Panc1 (cell line): ENCODE measurements around the gene NOS1.

Experiments
- TF ChIP-seq, protein P1 (sequence below), 2 experiments: IDR thresholded peaks; 2 replicates each; pipeline ENCODE4 v1.6.1; 2011 to 2012; ENCODE audit warnings: low read depth in 2 of 2, control low read depth in 1 of 2, low read length in 1 of 2, mild to moderate bottlenecking in 1 of 2, moderate library complexity in 1 of 2; ENCODE audit not compliant: insufficient read depth in 1 of 2
- TF ChIP-seq, protein P2 (sequence below): fragments of 450-650 bp; IDR thresholded peaks from 2 replicates; pipeline ENCODE4 v1.5.1; 2017; ENCODE audit warnings: mild to moderate bottlenecking

DNA sequence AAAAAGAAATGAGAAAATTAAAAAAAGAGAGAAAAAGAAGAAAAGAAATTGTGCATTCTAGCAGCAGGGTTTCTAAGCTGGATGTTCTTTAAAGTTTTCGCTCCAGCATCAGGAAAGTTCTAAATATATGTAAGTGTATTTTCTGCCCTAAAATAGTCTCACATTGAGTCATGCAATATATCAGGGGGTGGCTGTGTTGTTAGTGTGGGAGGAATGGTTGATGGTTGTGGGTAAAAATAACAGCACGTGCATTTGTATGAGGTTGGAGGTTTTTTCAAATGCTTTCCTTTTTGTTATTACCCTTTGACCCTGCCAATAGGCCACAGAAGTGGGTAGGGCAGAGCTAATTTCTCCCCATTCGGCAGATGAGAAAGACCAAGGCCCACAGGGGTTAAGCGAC lies 106.0 kb downstream of the NOS1 start:
- TF ChIP-seq, protein P1, sequence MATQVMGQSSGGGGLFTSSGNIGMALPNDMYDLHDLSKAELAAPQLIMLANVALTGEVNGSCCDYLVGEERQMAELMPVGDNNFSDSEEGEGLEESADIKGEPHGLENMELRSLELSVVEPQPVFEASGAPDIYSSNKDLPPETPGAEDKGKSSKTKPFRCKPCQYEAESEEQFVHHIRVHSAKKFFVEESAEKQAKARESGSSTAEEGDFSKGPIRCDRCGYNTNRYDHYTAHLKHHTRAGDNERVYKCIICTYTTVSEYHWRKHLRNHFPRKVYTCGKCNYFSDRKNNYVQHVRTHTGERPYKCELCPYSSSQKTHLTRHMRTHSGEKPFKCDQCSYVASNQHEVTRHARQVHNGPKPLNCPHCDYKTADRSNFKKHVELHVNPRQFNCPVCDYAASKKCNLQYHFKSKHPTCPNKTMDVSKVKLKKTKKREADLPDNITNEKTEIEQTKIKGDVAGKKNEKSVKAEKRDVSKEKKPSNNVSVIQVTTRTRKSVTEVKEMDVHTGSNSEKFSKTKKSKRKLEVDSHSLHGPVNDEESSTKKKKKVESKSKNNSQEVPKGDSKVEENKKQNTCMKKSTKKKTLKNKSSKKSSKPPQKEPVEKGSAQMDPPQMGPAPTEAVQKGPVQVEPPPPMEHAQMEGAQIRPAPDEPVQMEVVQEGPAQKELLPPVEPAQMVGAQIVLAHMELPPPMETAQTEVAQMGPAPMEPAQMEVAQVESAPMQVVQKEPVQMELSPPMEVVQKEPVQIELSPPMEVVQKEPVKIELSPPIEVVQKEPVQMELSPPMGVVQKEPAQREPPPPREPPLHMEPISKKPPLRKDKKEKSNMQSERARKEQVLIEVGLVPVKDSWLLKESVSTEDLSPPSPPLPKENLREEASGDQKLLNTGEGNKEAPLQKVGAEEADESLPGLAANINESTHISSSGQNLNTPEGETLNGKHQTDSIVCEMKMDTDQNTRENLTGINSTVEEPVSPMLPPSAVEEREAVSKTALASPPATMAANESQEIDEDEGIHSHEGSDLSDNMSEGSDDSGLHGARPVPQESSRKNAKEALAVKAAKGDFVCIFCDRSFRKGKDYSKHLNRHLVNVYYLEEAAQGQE (IDR thresholded peaks at IDR 0.05; ENCODE audit: insufficient read depth in 1 of 2, low read depth in 2 of 2, low read length in 1 of 2), result no peak
- TF ChIP-seq, protein P2, sequence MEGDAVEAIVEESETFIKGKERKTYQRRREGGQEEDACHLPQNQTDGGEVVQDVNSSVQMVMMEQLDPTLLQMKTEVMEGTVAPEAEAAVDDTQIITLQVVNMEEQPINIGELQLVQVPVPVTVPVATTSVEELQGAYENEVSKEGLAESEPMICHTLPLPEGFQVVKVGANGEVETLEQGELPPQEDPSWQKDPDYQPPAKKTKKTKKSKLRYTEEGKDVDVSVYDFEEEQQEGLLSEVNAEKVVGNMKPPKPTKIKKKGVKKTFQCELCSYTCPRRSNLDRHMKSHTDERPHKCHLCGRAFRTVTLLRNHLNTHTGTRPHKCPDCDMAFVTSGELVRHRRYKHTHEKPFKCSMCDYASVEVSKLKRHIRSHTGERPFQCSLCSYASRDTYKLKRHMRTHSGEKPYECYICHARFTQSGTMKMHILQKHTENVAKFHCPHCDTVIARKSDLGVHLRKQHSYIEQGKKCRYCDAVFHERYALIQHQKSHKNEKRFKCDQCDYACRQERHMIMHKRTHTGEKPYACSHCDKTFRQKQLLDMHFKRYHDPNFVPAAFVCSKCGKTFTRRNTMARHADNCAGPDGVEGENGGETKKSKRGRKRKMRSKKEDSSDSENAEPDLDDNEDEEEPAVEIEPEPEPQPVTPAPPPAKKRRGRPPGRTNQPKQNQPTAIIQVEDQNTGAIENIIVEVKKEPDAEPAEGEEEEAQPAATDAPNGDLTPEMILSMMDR, result no peak
